Left renal pelvis (tissue), 4 donors: ENCODE measurements around the gene ALDOA. TPM values are rescaled to one million over a fixed set of nuclear protein-coding genes. Genes with fewer than 3 reads are reported as not detected.

Source experiments
- DNase-seq, 4 donors: peaks; one replicate each; pipeline ENCODE4 v3.0.0-alpha.2; 2013; ENCODE audit warnings: low read depth in 4 of 4, low spot score in 3 of 4
- polyA plus RNA-seq, 4 donors: library from polyadenylated mRNA; unstranded; fragments of 120-200 nt; gene quantifications; one replicate each; pipeline ENCODE4 v1.2.1, GENCODE V29; 2013; ENCODE audit not compliant: insufficient read length in 4 of 4

The ALDOA gene
- polyA plus RNA-seq, 4 donors: 238 to 605 (median 502) TPM

GRCh38 chr16:30068333-30068732, 2.8 kb downstream of the ALDOA start:
- no peak for DNase-seq

- DNase-seq: no peak
These were observed 3.4 kb downstream of the ALDOA start for GRCh38 chr16:30068750-30069610.

GRCh38 chr16:30069611-30070462, 4.3 kb downstream of the ALDOA start:
- DNase-seq: no peak

GRCh38 chr16:30070490-30070889, 4.9 kb downstream of the ALDOA start:
- no peak for DNase-seq

GRCh38 chr16:30075503-30076275, 10.1 kb downstream of the ALDOA start, which contains the start of gene PPP4C:
Gene PPP4C (plus strand): TSS chr16:30075994. CDS start chr16:30076378, 384 bp downstream.
- DNase-seq: peak in 2 of 4 donors; percentile 74 to 80

GRCh38 chr16:30076276-30076791, 10.8 kb downstream of the ALDOA start:
- DNase-seq: no peak

- no peak for DNase-seq
These were observed 12.1 kb downstream of the ALDOA start for GRCh38 chr16:30077656-30078055.

- no peak for DNase-seq
These were observed 13.2 kb downstream of the ALDOA start for GRCh38 chr16:30078744-30079143.

GRCh38 chr16:30079480-30079879, 13.9 kb downstream of the ALDOA start:
- DNase-seq: no peak

- no peak for DNase-seq
These were observed 17.1 kb downstream of the ALDOA start for GRCh38 chr16:30082545-30083090.

GRCh38 chr16:30083216-30084055, 17.9 kb downstream of the ALDOA start:
- DNase-seq: no peak

GRCh38 chr16:30084096-30084815, 18.7 kb downstream of the ALDOA start:
- no peak for DNase-seq

GRCh38 chr16:30084816-30085159, 19.2 kb downstream of the ALDOA start:
- no peak for DNase-seq

GRCh38 chr16:30085247-30085646, 19.7 kb downstream of the ALDOA start:
- DNase-seq: no peak

- no peak for DNase-seq
These were observed 20.3 kb downstream of the ALDOA start for GRCh38 chr16:30085820-30086219.

GRCh38 chr16:30086291-30087140, 21.0 kb downstream of the ALDOA start:
- DNase-seq: no peak

GRCh38 chr16:30087181-30087898, 21.8 kb downstream of the ALDOA start:
- DNase-seq: no peak
